ENCODE data around the gene HINT2.

The HINT2 gene

DNA sequence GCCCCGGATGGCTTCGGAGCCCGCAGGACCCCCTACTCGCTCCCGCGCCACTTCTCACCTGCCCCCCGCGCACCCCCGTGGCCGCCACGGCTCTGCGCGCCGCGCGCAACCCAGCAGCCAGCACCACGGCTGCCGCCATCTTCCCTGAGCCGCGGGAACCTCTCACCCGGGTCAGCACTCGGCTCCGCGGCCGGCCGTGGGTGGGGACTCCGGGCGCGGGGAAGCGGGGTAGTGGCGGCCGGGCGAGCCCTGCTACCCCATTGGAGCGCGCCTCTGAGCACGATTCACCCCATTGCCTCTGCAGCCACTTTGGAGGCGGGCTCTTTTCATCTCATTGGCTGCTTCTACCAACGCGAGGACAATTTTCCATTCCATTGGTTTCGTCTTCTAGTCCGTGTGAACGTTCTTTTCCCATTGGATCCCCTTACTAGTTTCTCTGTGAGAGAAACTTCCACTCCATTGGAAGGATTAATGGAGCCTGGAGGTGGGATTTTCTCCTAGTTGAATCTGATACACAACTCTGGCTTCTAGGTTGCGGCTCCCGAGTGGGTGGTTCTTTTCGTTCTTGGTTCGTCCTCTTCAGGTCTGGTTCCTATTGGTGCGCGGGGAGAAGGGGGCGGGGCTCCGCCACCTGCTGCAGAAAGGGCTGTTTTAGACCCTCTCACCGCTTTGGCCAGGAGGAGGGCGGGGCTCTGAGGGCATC is at the start of gene HINT2:
Gene HINT2 (minus strand): TSS at position 202 of the 703 bp plus-strand sequence. CDS start 63 bp downstream, at position 139.
- DNase-seq (ENCODE audit: low read depth), result peak; percentile 98

DNA sequence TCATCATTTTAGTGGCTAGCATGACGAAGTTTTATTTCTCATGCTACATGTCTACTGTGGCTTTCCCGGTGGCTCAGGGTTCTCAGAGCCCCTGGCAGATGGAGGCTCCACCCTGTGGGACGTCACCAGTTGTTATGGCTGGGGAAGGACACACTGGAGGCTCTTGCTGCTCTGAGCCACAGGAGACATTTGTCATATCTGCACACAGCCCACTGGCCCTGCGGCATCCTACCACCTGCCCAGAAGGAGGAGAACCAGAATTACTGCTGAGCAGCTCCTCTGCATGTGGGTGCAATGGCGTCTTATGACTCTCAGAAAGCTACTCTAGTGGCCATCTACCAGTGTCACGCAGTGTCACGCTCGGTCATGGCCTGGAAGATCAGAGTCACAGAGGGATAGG is 48.7 kb upstream of the HINT2 start:
- DNase-seq (ENCODE audit: low read depth), result no peak

GRCh38 chr9:35862328-35862727 is 47.5 kb upstream of the HINT2 start:
- no peak for DNase-seq (ENCODE audit: low read depth)

- no peak for DNase-seq (ENCODE audit: low read depth)
Observed at GRCh38 chr9:35861161-35861897, 46.5 kb upstream of the HINT2 start.

- no peak for DNase-seq (ENCODE audit: low read depth)
Observed at GRCh38 chr9:35859990-35860339, 45.1 kb upstream of the HINT2 start.

- no peak for DNase-seq (ENCODE audit: low read depth)
Observed at GRCh38 chr9:35859310-35859989, 44.6 kb upstream of the HINT2 start.

DNA sequence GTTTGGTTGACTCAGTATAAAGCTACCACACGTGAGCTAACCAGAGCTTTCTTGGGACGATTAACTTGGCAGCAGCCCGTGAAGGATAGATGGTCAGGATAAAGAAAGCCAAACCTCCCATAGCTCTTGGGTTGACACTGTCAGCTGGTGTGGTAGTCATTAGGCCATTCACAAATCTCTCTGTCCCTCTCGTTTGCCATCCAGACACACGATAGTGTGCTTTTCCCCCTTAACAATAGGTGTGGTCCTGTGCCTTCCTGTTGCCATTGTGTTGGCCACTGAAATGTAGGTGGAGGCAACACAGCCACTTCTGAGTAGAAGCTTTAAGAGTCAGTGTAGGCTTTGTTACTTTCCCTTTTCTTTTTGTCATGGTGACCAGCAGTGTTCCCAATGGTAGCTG is 43.6 kb upstream of the HINT2 start:
- DNase-seq (ENCODE audit: low read depth), result no peak

DNA sequence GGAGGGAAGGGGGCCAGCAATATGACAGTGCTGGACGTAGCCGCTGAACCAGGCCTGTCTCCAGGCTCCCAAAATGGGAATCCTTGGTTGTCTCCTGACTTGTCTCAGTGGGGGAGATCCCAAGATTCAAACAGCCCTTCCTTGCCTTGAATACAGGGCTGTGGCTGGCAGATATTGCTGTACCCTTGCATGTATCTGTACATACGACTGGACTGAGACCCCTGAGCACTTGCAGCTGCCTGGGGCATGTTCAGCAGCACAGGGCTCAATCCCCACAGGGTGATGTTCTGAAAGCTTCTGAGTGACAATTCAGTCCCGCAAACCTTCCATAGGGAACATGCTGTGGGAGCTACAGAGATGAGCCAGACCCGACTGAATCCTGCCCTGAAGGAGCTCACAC is 42.0 kb upstream of the HINT2 start:
- DNase-seq (ENCODE audit: low read depth), result no peak

DNA sequence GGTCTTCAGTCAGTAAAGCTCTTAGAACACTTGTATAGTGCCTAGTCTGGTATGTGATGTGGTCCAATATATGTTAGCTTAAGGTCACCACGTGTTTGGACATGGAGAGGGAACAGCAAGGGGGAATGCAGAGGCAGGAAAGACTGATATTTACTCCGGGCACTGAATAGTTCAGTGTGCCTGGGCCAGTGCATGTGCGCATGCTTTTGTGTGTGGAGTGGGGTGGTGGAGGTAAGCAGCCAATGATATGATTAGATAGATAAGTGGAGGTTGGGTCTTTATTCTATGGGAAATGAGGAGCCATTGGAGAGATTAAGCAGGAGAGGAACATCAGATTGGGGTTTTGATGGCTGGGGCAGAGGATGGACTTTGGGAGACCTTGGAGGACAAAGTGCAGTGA is 41.4 kb upstream of the HINT2 start:
- no peak for DNase-seq (ENCODE audit: low read depth)

DNA sequence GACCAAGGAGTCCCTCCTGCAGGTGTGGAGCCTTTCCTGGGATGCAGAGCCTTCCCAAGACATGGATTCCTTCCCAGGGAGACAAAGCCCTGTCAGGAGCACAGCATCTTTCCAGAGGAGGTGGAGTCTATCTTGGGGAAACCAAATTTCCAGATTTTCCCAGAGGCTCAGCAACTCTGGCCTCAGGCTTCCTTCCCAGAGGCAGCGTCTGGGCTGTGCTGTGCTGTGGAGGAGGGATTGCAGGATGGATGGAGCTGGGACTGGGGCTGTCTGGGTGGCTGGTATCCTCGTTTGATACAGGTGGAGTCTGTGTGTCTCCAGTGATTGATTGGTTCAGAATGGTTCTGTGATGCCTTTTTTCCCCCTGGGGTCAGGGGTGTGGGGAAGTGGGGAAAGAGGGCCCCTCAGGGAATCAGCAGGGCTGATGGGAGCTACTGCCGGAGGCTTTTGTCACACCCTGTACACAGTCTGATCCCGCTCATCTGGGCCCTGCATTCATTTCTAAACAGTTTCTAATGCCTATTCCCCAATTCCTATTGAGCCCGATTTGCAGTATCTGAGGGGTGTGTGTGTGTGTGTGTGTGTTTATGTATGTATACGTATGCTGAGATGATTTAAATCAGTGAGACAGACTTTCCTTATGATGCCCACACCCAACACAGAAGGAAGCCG is 39.4 kb upstream of the HINT2 start:
- no peak for DNase-seq (ENCODE audit: low read depth)

- no peak for DNase-seq (ENCODE audit: low read depth)
Observed at GRCh38 chr9:35852876-35853865, 38.3 kb upstream of the HINT2 start.

GRCh38 chr9:35852267-35852815 is 37.5 kb upstream of the HINT2 start:
- DNase-seq (ENCODE audit: low read depth), result no peak

DNA sequence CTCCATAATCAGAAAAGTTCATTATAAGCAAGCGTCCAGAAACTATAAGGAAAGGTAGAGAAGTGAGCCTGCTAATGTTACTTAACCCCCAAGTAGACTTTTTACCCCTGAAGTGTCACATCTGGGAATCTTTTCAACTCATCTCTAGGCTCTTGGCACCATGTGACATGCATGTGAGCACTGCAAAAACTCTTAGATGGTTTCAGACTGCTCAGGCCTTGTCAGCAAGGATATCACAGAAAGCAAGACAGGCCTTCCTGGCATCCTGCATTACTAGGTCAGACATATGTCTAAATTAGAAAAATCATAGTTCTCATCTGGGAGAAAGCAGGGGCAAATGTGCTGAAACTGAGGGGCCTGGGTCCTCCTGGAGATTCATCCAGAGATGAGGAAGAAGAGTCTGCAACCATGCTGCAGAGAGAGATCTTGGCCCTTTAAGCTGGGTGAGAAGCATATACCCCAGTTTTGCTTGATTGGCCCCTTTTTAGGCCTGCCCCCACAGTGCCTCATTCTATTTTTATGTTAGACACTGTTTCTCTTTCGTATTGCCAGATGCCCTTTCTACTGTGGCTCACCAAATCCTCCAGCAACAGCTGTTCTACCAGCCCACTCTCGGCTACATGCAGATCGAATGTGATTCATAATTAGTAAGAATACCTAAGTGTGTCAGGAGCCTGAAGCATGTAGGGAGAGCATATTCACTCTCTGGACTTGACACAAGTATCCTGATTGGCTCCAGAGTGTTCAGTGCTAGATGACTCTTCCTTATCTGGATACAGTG is 33.1 kb upstream of the HINT2 start:
- DNase-seq (ENCODE audit: low read depth), result no peak

GRCh38 chr9:35845824-35846771 is 31.3 kb upstream of the HINT2 start:
- no peak for DNase-seq (ENCODE audit: low read depth)

GRCh38 chr9:35844628-35845270 is 29.9 kb upstream of the HINT2 start:
- DNase-seq (ENCODE audit: low read depth), result peak; percentile 75

DNA sequence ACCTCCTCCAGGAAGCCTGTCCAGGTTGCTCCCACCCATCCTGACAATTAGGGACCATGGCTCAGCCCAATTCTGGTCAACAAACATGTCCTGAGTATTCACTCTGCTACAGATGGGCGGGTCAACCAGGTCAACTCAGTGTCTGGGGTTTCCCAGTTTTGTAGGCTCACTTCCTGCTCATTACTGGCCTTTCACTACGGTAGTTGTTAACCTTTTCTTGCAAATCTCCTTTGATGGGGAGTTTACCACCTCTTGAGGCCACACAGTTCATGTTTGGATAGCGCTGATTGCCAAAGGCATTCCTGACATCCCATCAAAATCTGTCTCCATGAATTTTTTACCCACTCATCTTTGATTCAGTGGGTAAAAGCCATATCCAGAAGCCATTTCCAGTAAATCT is 28.0 kb upstream of the HINT2 start:
- no peak for DNase-seq (ENCODE audit: low read depth)

DNA sequence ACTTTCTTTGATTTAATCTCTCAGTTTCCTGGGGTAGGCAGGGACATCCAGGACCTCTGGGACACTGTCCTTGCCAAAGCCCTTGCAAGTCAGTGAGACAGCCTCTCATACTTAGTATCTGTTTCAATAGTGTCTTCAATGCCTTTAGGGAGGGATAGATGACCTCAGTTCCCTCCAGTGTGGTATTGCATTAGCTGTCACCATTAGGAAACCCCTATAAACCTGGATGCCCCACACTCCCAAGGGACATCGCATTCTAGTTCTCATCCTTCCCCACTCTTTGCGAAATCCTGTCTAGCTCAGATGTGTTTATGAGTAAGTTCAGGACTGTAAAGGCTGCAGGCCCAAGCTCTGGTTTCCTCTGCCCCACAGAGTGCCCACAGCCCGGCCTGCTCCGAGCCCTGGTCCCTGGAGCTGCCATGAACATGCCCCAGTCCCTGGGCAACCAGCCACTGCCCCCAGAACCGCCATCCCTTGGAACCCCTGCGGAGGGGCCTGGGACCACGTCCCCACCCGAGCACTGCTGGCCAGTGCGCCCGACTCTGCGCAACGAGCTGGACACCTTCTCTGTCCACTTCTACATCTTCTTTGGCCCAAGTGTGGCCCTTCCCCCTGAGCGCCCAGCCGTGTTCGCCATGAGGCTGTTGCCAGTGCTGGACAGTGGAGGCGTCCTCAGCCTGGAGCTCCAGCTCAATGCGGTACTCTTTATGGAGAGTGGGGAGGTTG is 27.3 kb upstream of the HINT2 start:
- no peak for DNase-seq (ENCODE audit: low read depth)

DNA sequence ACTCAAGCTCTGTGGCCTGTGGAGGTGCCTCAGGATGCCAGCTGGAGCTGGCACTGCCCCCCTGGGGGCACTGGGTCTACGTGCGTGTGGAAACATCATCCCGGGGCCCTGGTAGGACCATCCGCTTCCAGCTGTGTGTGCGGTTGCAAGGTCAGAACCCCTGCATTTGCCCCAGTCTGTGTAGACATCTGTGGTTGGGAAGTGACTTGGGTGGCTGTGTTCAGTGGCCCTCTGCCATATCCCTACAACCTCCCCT is 26.7 kb upstream of the HINT2 start:
- DNase-seq (ENCODE audit: low read depth), result no peak
